CD14-positive monocyte (primary cell): Measurements from ENCODE around the gene ABAT. TPM values are rescaled to one million over a fixed set of nuclear protein-coding genes. Genes with fewer than 3 reads are reported as not detected.

ENCODE experiments used
- DNase-seq, 3 donors: peaks; one replicate each; pipeline ENCODE4 v3.0.0-alpha.2; 2011 to 2022
- H2AFZ ChIP-seq: 2 replicates; pipeline ENCODE4 v1.6.0; 2012; ENCODE audit warnings: mild to moderate bottlenecking, low read depth, low read length, inconsistent platforms; ENCODE audit not compliant: insufficient read depth, poor library complexity, severe bottlenecking
- H3K27ac ChIP-seq, 2 donors: 1 replicate in 1 of 2; 2 replicates in 1 of 2; pipeline ENCODE4 v1.5.1; 2012 to 2013; ENCODE audit warnings: low read length in 2 of 2, control low read depth in 1 of 2, inconsistent platforms in 1 of 2, low read depth in 1 of 2, mild to moderate bottlenecking in 1 of 2
- H3K27me3 ChIP-seq, 2 donors: one replicate each; pipeline versions ENCODE4 v1.6.0 to v1.6.1; 2011 to 2013; ENCODE audit warnings: low read length in 2 of 2; ENCODE audit not compliant: control insufficient read depth in 2 of 2, insufficient read depth in 2 of 2
- H3K36me3 ChIP-seq, 2 donors: replicated peaks in 1 of 2; 1 replicate in 1 of 2; 2 replicates in 1 of 2; pipeline versions ENCODE4 v1.5.1 to v1.6.1; 2012 to 2013; ENCODE audit warnings: low read length in 2 of 2, control low read depth in 1 of 2, inconsistent platforms in 1 of 2, mild to moderate bottlenecking in 1 of 2; ENCODE audit not compliant: insufficient read depth in 2 of 2, control insufficient read depth in 1 of 2
- H3K4me1 ChIP-seq, 2 donors: 1 replicate in 1 of 2; 2 replicates in 1 of 2; pipeline versions ENCODE4 v1.5.1 to v1.6.1; 2012 to 2013; ENCODE audit warnings: low read length in 2 of 2, control low read depth in 1 of 2, inconsistent platforms in 1 of 2, mild to moderate bottlenecking in 1 of 2, moderate library complexity in 1 of 2; ENCODE audit not compliant: insufficient read depth in 2 of 2, control insufficient read depth in 1 of 2
- H3K4me2 ChIP-seq: replicated peaks from 2 replicates; pipeline ENCODE3; 2012; ENCODE audit warnings: low read length, moderate library complexity, mild to moderate bottlenecking; ENCODE audit not compliant: poor library complexity, severe bottlenecking; ENCODE audit errors: extremely low read depth
- H3K4me3 ChIP-seq, 3 experiments: fragments of 200-600 bp in 1 of 3; sonication (generic) in 1 of 3; replicated peaks in 1 of 3; 1 replicate in 2 of 3; 2 replicates in 1 of 3; pipeline ENCODE4 v1.5.1; 2011 to 2013; ENCODE audit warnings: low read length in 3 of 3, mild to moderate bottlenecking in 3 of 3, control low read depth in 2 of 3, low read depth in 2 of 3, inconsistent platforms in 1 of 3, moderate library complexity in 1 of 3
- H3K79me2 ChIP-seq: 2 replicates; pipeline ENCODE4 v1.6.0; 2012; ENCODE audit warnings: mild to moderate bottlenecking, control low read depth, inconsistent platforms, low read length, moderate library complexity; ENCODE audit not compliant: insufficient read depth
- H3K9ac ChIP-seq: 2 replicates; pipeline ENCODE4 v1.6.0; 2017; ENCODE audit warnings: low read length, mild to moderate bottlenecking; ENCODE audit not compliant: insufficient read depth, poor library complexity, severe bottlenecking
- H3K9me3 ChIP-seq, 2 donors: replicated peaks in 1 of 2; 1 replicate in 1 of 2; 2 replicates in 1 of 2; pipeline versions ENCODE4 v1.5.1 to v1.6.1; 2012 to 2013; ENCODE audit warnings: low read length in 2 of 2, control low read depth in 1 of 2; ENCODE audit not compliant: control insufficient read depth in 1 of 2, insufficient read depth in 1 of 2
- H4K20me1 ChIP-seq: 2 replicates; pipeline ENCODE4 v1.6.0; 2012; ENCODE audit warnings: mild to moderate bottlenecking, low read length, control low read depth, moderate library complexity; ENCODE audit not compliant: insufficient read depth
- H3K27ac Mint-ChIP-seq, 7 donors: one replicate each; pipeline ENCODE4 v1.8.0; 2020; ENCODE audit warnings: mild to moderate bottlenecking in 7 of 7, mixed read lengths in 7 of 7, moderate library complexity in 6 of 7, inconsistent platforms in 2 of 7
- H3K27me3 Mint-ChIP-seq, 3 donors: one replicate each; pipeline ENCODE4 v1.8.0; 2021 to 2022; ENCODE audit warnings: low read depth in 3 of 3, mild to moderate bottlenecking in 3 of 3, mixed read lengths in 3 of 3, moderate library complexity in 3 of 3, inconsistent platforms in 1 of 3
- H3K36me3 Mint-ChIP-seq, 2 donors: one replicate each; pipeline ENCODE4 v1.8.0; 2020; ENCODE audit warnings: mixed read lengths in 2 of 2, inconsistent platforms in 1 of 2, mild to moderate bottlenecking in 1 of 2
- H3K4me1 Mint-ChIP-seq: one replicate; pipeline ENCODE4 v1.8.0; 2020; ENCODE audit warnings: mild to moderate bottlenecking, mixed read lengths
- H3K4me3 Mint-ChIP-seq, 2 donors: one replicate each; pipeline ENCODE4 v1.8.0; 2020; ENCODE audit warnings: mild to moderate bottlenecking in 2 of 2, mixed read lengths in 2 of 2, moderate library complexity in 1 of 2
- H3K9me3 Mint-ChIP-seq, 7 donors: one replicate each; pipeline ENCODE4 v1.8.0; 2020 to 2022; ENCODE audit warnings: mixed read lengths in 7 of 7, mild to moderate bottlenecking in 6 of 7, moderate library complexity in 6 of 7, inconsistent platforms in 2 of 7
- CTCF ChIP-seq: fragments of 200-600 bp; IDR thresholded peaks from one replicate; pipeline ENCODE4 v1.8.0; 2022; ENCODE audit warnings: antibody characterized with exemption, mild to moderate bottlenecking
- WGBS: methylation state at CpG from one replicate; pipeline ENCODE4 v1.1.5; 2013; ENCODE audit warnings: missing lambda C conversion rate; ENCODE audit not compliant: insufficient coverage; 5-methylcytosine and 5-hydroxymethylcytosine counted together
- intact Hi-C, 2 donors: fragments of 100-400 bp; cut with micrococcal nuclease; formaldehyde crosslinking; loops; one replicate each; pipeline versions ENCODE4 v1.15.0 to v1.15.1; 2023
- polyA plus RNA-seq, 3 donors: library from polyadenylated mRNA; depleted of rRNA in 1 of 3; unstranded in 2 of 3; stranded (reverse) in 1 of 3; fragments of 300-500 nt in 2 of 3; fragments of >200 nt in 1 of 3; fragmentation: Illumina TruSeq in 2 of 3; gene quantifications; 1 replicate in 2 of 3; 2 replicates in 1 of 3; pipeline ENCODE4 v1.2.3, GENCODE V29; 2012 to 2021

Gene ABAT
- polyA plus RNA-seq, 3 donors, result 4.9 to 11.8 (median 8.7) TPM

- no peak overlapping the region for H3K27ac Mint-ChIP-seq
- Histone ChIP-seq H3K36me3 (no peaks in the 10 kb centered on the region), H3K27ac (no peak overlapping the region), H2AFZ (no peak overlapping the region), H3K9ac (no peak overlapping the region), H3K4me2 (no peak overlapping the region), H3K27me3 (no peaks in the 10 kb centered on the region), H3K4me3 (no peak overlapping the region), H3K4me1 (peaks cover 0 to 7% of the 10 kb centered on the region in 2 donors), H3K9me3 (no peaks in the 10 kb centered on the region), H3K79me2 (no peaks in the 10 kb centered on the region), H4K20me1 (no peaks in the 10 kb centered on the region)
- WGBS, result 71% methylated on average over 7 of the region's 14 CpGs
- peaks cover 0 to 2% (median 0%) of the 10 kb centered on the region in 3 donors for H3K27me3 Mint-ChIP-seq
- intact Hi-C loops, result no loop called here
- TF ChIP-seq CTCF, result no peak
- H3K9me3 Mint-ChIP-seq, result peaks cover 0 to 6% (median 3%) of the 10 kb centered on the region in 7 donors
- H3K36me3 Mint-ChIP-seq, result peaks cover 0 to 19% of the 10 kb centered on the region in 2 donors
- H3K4me3 Mint-ChIP-seq, result no peak overlapping the region
- H3K4me1 Mint-ChIP-seq, result peaks cover 1% of the 10 kb centered on the region
- no peak for DNase-seq
These were observed 45.9 kb downstream of the ABAT start for GRCh38 chr16:8720080-8720966.

- Histone ChIP-seq H3K27me3 (no peaks in the 10 kb centered on the region), H3K4me1 (peaks cover 3 to 13% of the 10 kb centered on the region in 2 donors), H2AFZ (no peak overlapping the region), H3K27ac (no peak overlapping the region), H3K79me2 (no peaks in the 10 kb centered on the region), H3K9ac (no peak overlapping the region), H3K4me2 (no peak overlapping the region), H3K4me3 (no peak overlapping the region), H3K36me3 (no peaks in the 10 kb centered on the region), H3K9me3 (no peaks in the 10 kb centered on the region), H4K20me1 (no peaks in the 10 kb centered on the region)
- Mint-ChIP-seq H3K4me3 (no peak overlapping the region), H3K4me1 (peaks cover 7% of the 10 kb centered on the region), H3K27me3 (peaks cover 0 to 2% (median 0%) of the 10 kb centered on the region in 3 donors), H3K27ac (no peak overlapping the region), H3K36me3 (peaks cover 0 to 19% of the 10 kb centered on the region in 2 donors), H3K9me3 (peaks cover 0 to 6% (median 3%) of the 10 kb centered on the region in 7 donors)
- no CpG with 5 or more reads among the region's 3 CpGs for WGBS
- DNase-seq, result no peak
- no peak for TF ChIP-seq CTCF
- intact Hi-C loops, result no loop called here
These were observed 46.5 kb downstream of the ABAT start for GRCh38 chr16:8720967-8721308.
